DOHH2 (cell line): ENCODE results near the gene CTTNBP2NL.

ENCODE experiments used
- CTCF ChIP-seq: fragments of 200-600 bp; sonication (generic); IDR thresholded peaks from one replicate; pipeline ENCODE4 v1.5.1; 2014; ENCODE audit warnings: antibody characterized with exemption, mild to moderate bottlenecking, low read depth, low read length; ENCODE audit not compliant: poor library complexity, severe bottlenecking
- EZH2phosphoT487 ChIP-seq: fragments of 200-600 bp; sonication (generic); IDR thresholded peaks from 2 replicates; pipeline ENCODE4 v1.6.1; 2017; ENCODE audit warnings: borderline replicate concordance, mild to moderate bottlenecking, antibody characterized with exemption, low read length, moderate library complexity, mixed read lengths

- TF ChIP-seq CTCF: no peak
- TF ChIP-seq EZH2phosphoT487: no peak
Observed at GRCh38 chr1:112509660-112510178, 113.7 kb downstream of the CTTNBP2NL start.
